ENCODE data around the gene LPP.

Gene LPP

DNA sequence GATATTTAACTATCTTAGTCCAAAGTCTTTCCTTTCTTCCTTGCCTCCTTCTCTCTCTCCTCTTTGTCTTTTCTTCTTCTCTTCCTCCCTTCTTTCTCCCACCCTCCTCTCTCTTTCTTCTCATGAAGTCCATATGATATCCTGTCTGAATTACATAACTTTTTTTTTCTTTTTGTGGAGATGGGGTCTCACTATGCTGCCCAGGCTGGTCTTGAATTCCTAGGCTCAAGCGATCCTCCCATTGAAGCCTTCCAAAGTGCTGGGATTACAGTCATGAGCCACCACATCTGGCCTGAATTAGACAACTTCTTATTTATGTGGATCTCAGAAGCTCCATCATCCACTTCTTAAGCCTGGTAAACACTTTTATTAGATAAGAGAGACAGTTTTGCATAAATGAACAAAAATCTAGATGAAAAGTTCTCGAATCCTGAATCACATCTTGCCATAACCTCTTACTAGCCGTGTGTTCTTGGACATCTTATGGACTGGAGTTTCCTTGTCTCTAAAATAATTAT lies 206.5 kb downstream of the LPP start:
- no peak for DNase-seq (ENCODE audit: low read depth)

DNA sequence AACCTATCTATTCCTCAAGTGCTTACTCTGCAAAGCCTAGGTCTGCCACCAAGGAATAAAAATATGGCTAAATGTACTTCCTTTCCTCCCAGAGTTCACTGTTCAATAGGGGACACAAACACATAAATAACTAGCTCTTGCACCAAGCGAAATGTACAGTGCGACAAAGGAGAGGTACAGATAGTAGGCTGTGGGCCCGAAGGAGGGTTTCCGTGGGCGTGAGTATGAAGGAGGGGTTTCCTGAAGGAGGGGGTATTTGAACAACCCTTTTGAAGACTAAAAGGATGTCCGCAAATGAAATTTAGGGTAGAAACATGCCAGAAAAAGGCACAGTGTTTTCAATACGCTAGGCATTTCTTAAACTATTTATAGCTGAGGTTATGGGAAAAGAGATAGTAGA lies 207.9 kb downstream of the LPP start:
- DNase-seq (ENCODE audit: low read depth), result no peak

DNA sequence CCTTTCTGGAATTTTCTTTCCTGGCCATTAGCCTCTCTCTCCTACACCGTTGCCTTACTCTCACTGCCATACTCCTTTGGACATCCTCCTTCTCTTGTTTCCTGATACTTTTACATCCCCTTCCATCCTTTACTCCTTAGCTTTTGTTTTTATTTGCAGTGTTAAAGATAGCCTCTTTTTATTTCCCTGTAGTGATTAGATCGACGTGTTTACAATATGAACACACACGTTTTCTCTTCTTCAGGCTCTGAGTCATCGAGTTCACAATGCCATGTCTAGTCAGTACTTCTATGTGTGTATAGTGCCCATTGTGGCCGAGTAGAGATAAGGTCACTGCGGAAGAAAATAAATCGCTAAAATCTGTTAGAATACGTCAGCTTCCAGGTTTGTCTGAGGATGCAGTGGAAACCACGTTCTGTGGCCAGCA lies 208.5 kb downstream of the LPP start:
- DNase-seq (ENCODE audit: low read depth), result no peak

DNA sequence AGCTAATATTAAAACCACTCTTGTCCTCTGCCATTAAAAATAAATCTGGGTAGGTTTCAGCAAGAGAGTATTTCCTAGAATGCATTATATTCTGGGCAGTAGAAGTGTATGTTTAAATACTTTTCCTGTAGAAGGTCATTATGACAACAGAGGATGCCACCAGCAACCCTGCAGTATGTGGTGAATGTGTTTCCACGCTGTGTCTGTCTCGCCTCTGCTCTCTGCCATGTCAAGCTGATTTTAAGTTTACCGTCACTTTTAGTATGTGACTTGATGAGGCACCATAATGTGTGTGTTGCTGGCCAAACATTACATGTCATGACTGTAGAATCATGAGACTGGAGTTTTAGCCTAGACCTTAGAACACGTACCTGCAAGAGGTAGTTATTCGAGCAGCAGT lies 211.2 kb downstream of the LPP start:
- DNase-seq (ENCODE audit: low read depth), result no peak

DNA sequence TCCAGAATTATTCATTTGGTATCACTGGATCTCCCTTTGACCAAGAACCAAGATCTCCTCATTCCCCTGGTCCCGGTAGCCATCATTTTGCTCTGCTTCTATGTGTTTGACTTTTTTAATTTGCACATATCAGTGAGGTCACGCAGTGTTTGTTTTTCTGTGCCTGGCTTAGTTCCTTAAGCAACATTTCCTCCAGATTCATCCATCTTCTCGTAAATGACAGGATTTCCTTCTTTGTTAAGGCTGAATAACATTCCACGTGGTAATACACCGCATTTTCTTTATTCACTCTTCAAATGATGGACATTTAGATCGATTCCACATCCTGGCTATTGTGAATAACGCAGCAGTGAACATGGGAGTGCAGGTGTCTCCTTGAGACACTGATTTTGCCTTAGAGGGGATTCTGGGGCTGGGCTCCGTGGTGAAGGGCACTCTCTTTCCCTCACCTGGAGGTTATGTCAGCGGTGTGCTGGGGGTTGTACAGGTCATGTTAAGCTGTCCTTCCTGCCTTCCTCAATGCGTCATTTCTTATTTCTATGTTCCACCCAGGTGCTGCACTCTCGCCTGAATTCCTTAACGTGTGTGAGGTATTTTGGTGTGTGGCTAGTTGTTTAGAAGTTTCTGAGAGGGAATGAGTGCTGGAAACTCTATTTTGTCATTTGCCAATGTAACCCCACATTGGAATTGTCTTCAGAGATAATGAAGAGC lies 212.2 kb downstream of the LPP start:
- DNase-seq (ENCODE audit: low read depth), result no peak

DNA sequence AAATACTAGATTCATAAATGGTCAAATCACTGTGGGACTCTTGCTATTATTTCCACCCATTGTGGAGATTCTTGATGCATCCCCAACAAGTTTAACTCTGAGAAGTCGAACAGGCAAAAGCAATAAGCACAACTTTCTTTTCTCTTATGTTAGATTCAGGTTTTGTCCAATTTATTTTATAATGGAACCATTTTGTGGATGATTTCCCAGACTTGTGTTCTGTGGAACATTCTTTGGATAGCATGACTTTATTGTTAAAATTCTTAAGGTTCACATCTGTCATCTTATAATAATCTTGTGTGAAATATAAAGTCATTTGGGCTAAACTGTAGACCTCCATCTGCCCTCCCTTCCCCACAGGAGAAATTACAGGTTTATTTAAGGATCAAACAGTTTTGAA lies 213.7 kb downstream of the LPP start:
- DNase-seq (ENCODE audit: low read depth), result no peak

DNA sequence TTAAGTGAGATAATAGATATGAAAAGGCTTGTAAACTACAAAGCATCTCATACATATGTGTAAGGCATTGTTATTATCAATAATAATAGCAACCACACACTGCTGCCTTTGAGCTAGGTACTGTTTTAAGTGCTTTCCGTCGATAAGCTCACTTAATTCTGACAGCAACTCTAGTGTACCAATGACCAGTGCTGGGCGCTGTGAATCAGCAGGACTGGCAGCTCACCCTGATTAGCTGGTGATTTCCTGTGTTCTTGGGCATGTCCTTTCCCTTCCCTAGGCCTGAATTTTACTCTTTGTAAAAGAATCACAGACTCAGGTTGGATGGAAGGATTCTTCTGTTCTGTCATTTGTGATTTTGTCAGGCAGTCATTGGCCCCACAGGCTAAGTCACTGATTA lies 215.6 kb downstream of the LPP start:
- DNase-seq (ENCODE audit: low read depth), result no peak

DNA sequence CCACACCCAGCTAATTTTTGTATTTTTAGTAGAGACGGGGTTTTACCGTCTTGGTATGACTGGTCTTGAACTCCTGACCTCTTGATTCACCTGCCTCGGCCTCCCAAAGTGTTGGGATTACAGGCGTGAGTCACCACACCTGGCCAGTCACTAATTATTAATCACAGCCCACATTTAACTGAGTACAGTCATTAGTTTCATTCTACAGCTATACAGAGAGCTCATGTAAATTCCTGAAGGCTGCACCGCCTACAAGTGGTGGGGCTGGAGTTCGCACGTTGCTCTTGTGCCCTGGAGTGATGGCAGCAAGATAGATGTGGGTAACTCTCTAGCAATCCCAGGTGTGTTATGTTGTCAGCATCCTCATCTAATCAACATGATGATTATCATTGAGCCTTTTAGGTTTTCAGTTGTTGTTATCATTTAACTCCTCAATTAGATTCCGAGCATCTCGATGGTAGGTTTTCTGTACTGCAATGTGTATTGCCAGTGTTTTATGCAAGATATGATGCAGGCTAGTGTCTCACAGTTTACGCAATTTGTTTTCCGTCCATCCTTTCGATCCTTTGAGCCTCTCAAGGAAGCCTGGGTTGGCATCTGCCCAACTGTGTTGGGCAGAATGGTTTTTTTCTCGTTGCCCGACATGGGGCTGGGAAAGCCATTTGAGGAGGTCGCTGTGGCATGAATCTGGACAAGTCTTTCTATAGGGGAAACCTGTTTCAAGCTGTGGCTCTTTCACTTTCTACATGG lies 216.3 kb downstream of the LPP start:
- DNase-seq (ENCODE audit: low read depth), result no peak

DNA sequence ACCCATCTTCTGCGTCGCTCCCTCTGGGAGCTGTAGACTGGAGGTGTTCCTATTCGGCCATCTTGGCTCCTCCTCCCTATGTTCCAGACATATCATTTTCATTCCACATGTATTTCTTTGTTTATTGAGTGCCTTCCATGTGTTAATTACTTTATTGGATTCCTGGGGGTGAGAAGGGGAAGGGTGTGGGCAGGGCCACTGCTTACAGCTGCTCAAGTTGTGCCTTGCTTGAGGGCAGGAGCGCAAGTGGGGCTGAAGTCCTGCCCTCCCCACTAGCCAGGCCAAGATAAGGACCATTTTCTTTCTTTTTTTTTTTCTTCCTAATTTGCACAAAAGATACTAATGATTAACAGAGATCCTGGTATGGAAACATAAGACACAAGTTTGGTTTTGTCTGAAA lies 224.8 kb downstream of the LPP start:
- no peak for DNase-seq (ENCODE audit: low read depth)

DNA sequence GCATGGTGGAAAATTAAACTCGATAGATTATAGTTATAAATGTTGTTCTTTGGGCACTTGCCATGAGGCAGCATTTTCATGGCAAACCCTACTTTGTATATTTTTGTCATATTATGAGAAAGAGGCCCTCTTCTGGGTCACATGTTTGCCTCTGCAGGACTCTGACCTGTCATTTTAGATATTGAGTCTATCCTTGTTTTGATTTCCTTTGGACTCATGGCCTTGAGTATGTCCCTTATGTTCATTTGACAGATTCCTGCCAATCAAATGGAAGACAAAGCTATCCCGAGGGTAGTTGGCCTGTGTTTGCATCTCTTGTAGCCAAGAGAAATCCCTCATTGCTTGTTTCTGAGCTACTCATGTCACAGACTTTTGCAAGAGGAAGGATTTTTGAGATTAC lies 226.3 kb downstream of the LPP start:
- DNase-seq (ENCODE audit: low read depth), result no peak

DNA sequence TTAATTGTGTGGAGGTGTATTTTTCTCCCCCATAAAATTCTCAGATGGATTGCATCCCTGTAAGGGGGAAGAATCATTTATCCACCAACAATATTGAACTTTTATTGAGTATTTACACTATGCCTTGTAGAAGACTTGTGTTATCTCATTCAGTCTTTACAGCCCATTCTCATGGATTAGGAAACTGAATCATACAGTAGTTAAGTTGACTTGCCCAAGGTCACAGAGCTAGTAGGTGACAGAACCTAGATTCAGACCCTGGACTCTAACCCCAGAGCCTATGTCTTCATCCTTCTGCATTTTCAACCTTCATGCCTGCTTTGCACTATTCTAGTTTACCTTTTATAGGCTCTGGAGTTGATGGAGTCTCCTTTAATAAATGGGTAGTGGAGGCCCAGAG lies 226.8 kb downstream of the LPP start:
- no peak for DNase-seq (ENCODE audit: low read depth)

DNA sequence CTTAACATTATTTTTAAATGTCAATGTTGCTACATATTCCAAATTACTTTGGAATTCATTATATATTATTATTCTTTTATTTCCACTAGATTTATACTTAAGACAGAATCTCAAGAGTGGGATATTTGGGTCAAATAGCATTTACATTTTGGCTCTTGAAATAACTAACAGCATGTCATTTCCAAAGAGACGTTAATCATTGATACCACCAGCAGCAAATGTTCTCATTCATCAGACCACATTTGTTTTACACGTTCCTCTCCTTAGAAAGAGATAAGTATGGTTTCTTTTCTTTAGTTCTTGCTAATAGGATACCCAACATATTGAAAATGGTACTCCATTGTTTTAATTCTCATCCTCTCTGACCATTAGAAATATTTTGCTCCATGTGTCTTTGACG lies 229.8 kb downstream of the LPP start:
- DNase-seq (ENCODE audit: low read depth), result no peak

DNA sequence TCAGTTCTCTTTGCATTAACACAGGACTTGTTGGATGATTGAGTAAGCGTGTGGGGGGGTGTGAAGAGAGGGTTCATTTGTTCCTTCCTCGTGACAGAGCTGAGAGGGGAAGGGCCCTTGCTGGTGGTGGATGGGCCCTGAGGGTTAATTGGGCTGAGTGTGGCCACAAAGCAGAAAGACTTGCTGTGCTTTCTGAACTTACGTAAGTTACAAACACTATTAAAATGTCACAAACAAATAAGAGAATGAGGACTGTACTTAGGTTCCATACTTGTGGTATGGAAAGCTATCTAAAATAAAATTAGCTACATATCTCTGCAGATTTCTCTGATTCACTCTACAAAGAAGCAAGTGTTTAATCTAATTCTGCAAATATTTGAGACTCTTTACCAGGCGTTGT lies 231.3 kb downstream of the LPP start:
- no peak for DNase-seq (ENCODE audit: low read depth)

DNA sequence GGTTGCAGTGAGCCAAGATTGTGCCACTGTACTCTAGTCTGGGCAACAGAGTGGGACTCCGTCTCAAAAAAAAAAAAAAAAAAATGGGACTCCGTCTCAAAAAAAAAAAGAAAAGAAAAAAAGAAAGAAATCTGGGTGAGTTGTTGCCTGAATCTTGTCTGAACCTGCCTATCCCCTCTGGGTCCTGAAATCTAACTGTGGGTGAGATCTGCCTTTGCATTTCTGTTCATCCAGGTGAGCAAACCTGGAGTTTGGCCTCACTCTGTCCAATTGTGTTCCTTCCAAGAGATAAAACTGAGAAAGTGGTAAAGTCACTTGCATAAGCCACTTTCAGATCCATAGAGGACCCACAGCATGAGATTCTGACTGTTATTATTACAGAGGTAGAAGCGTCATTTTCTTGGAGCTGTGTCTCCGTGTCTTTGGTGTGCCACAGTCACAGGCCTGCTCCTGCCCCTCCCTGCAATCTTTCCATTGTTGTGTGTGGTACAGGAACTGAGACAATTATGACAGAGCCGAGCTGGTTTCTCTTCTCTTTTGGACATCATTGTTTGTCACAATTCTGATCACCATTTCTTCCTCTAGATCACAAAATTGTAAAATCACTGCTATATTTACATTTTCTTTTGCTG lies 235.9 kb downstream of the LPP start:
- peak; percentile 23 for DNase-seq (ENCODE audit: low read depth)

DNA sequence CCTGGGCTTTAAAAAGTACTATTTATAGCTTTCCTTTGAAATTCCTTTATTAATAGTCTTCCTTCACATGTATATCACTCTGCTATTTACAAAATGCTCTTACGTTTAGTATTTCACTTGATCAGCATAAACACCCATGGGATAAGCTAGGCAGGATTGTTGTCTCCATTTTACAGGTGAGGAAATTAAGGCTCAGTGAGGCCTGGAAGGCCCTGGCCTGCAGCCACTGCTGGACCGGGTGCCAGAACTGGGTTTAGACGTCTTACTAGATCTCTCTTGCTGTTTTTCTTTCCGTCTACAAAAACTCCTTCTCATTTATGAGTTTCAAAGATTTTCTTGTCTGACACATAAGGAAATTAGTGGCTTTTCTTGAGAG lies 236.4 kb downstream of the LPP start:
- DNase-seq (ENCODE audit: low read depth), result no peak

DNA sequence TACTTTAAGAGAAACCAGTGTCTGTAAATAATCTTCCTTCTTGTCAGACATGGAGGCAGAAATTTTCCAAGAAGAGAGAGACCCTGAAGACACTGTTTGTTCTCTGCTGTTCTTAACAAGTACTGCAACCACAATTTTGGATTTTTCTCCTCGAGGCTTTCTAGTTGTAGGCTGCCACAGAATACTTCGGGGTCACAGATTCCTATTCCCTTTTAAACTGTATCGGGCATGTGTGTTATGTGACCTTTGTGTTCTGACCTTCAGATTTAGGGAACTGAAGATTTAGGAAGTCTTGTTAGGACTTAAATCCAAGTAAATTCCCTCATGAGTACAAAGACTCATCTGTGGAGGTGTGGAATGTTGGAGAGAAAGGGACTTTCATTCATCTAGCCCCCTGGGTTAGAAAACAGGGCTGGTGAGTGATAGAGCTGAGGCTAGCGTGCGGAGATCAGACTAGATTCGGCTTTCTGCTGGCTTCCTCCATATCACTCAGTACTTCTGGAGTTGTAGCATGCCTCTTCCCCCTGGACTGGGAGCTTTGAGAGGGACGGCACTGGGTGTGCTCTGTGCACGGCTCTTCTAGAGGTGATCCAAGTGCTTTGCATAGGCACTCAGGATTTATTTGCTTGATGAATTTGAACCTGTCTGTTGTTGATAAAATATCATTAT lies 237.0 kb downstream of the LPP start:
- no peak for DNase-seq (ENCODE audit: low read depth)

DNA sequence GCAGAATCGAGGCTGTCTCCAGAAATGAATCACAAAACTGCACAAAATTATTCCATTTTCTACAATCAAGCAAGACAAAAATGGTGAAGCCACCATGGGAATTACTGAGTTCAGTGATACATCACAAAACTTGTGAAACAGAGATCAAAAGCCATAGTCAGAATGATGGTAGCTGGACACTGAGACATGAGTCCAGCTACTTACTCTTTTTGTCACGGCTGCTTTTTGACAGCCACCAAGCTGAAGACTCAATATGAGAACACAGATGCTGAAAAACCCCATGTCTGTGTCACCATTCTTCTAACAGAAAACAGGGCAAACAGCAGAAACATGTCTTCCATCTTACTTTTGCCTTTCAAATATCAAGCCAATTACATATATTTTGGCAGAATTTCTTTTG lies 237.6 kb downstream of the LPP start:
- DNase-seq (ENCODE audit: low read depth), result no peak

DNA sequence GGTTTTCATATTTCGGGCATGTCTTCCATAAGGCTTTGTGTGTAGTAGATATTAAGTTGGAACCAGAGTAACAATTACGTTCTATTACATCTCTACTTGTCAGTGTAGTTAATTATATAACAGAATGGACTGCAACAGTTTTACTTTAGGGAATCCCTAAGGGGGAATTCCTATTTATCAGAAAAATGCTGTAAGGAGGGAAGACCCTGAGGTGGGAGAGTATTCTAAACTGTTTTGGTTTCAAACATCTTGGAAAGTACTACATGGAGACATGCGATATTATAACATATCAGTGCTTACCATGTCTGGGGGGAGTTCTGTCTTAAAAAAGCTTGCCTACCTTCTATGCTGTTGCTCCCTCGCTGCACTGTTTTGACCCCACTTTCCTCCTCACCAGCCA lies 238.1 kb downstream of the LPP start:
- DNase-seq (ENCODE audit: low read depth), result no peak

DNA sequence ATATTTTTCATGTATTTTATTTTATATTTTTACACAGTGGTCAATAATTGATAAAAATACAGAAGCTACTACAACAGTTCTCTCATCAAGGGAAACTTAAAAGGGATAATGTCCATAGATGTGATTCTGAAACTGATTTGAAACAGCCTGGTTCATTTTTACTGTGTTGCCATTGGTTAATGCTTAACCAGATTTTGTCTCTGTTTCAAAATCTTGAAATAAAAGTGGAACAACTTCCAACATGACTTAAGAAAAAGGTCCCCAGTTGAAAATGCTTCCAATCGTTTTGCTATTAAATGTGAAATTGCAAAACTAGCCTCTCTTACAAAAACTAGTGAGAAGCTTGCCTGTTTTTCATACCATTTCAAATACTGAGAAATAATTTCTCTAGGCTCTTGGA lies 240.7 kb downstream of the LPP start:
- no peak for DNase-seq (ENCODE audit: low read depth)

DNA sequence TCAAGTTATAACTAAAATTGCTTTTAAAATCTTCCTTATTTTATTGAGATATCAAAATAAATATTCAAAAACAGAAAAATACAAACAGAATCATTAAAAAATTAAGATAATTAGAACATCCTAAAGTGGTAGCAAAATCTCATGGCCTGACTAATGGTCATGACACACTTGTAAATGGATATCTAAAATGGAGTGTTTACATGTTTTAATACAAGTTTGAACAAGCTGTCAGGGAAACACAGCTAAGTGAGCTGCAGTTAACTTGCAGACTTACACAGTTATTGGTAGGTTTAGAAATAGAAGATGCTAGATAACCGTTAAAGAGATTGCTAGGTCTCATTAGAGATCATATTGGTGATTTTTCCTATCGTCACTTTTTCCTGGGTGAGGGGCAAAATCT lies 242.3 kb downstream of the LPP start:
- no peak for DNase-seq (ENCODE audit: low read depth)

DNA sequence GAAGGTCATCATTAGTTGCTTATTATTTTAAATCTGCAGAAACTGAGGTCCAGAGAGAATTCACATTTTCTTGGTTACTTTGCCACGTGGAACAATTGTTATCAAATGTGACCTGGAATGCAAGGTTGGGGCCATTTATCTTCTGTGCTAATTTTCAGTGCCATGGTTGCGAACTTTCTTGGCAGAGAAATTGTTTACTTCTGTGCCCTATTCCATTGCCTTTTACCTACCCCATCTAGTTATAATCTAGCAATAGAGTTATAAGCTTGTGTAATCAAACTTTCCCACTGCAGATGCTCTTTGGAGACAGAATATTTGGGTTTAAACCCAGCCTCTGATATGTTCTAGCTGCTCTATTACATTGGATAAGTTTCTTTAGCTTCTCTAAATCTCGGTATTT lies 242.9 kb downstream of the LPP start:
- no peak for DNase-seq (ENCODE audit: low read depth)

DNA sequence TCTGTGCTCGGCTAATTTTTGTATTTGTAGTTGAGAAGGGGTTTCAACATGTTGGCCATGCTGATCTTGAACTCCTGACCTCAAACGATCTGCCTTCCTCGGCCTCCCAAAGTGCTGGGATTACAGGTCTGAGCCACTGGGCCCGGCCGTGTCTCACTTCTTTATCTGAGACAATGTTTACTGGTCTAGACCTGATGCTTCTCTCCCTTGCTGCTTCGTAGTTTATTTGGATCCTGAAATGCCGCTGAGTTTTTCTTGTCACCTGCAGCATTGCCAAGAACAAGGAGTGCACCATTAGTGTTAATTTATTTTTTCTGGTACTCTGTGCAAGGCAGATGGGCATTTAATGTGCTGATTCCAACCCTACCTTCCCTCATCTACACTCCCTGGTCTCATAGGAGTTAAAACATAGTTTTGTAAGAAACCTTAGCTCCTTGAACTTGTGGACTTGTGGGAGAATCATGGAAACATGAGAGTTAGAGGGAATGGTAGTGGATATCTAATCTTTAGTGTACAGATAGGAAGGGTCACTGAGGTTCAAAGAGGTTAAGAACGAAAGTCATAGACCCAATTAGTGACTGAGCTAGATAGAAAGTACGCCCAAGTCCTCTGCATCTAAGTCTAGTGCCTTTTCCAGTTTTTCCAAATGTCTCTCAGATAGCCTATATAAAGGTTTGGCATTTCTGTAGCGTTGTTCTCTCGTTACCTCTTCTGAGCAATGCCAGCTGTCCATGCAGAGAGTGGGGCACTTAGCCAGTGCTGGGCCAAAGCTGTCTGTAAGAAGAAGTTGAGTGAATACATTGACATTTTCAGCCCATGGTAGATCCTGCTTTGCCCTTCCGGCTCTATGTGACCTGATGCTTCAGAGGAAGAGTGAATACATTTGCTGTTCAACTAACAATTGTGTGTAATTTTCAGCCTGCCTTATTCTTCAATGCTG lies 244.1 kb downstream of the LPP start:
- DNase-seq (ENCODE audit: low read depth), result no peak

Data from activated T-cell treated with anti-CD3 and anti-CD28 coated beads for 48 hours (primary cell).